Stimulated activated CD8-positive, alpha-beta memory T cell treated with anti-CD3 and anti-CD28 coated beads, Interleukin-7, amount 100 ng/mL, for 48 hours (primary cell): ENCODE measurements around the gene RAB3IL1.
"Not testable (repeated sequence)": the region's sequence is repeated elsewhere in the genome, so short reads cannot be mapped to it uniquely, and the experiment has no call there.

ENCODE experiments used
- DNase-seq, 2 donors: peaks; one replicate each; pipeline ENCODE4 v3.0.0-alpha.2; 2020; ENCODE audit warnings: low read depth in 1 of 2; ENCODE audit errors: extremely low read depth in 1 of 2

The RAB3IL1 gene

DNA sequence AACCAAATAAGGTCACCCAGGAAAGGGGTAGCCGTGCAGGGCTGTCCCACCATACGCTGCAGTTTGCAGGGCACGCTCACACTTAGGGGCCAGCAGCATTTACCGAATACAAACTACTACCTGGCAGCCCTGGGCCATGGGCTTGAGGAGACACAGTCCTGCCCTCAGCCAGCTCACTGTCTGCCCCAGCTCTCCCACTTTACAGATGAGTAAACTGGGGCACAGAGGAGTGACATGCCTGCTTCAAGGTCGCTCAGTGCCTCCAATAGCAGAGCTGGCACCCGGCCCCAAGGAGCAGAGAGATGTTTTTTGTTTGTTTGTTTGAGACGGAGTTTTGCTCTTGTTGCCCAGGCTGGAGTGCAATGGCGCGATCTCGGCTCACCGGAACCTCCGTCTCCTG, 28.8 kb downstream of the RAB3IL1 start:
- no peak for DNase-seq

DNA sequence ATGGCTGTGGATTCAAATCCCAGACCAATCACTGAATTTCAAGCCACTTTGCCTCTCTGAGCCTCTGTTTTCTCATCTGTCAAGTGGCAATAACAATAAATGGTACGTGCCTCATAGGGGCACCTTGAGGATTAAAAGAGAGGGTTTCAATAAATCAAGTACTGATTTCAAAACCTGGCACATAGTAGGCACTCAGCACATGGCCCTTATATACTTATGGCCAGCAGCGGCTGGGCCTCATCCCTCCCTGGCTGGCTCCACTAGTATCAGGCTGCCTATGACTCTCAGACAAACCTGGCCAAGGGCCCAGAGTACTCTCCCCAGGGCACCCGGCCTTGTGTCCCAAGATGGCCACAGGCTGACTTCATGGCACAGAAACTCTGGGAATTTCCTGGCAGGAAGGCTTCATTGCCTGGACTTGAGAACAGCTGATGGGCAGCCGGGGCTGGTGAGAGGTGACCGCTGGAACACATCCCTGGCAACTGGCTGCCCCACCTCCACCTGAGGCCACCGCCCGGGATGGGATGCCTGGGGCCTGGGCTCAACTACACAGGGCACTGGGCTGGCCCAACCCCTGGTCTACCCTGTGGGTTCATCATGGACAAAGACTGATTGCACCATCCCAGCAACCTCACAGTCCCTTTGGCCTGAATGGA, 29.4 kb downstream of the RAB3IL1 start:
- DNase-seq: no peak

DNA sequence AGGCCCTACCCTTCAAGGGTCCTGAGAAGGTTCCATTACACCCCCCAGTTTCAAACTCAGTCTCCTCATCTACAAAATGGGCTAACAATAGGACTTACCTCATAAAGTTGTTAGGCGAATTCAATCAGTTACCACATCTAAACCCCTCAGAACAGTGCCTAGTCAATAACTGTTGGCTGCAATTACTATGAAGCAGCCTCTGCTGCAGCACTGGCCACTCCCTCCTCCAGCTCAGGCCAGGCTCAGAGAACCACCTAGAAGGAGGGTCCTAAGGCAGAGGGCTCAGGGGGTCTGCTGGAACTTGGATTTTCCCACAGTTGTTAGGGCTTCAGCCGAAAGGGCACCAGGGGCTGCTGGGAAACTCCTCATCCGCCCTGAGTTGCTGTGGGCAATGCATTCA, 30.7 kb downstream of the RAB3IL1 start:
- no peak for DNase-seq

DNA sequence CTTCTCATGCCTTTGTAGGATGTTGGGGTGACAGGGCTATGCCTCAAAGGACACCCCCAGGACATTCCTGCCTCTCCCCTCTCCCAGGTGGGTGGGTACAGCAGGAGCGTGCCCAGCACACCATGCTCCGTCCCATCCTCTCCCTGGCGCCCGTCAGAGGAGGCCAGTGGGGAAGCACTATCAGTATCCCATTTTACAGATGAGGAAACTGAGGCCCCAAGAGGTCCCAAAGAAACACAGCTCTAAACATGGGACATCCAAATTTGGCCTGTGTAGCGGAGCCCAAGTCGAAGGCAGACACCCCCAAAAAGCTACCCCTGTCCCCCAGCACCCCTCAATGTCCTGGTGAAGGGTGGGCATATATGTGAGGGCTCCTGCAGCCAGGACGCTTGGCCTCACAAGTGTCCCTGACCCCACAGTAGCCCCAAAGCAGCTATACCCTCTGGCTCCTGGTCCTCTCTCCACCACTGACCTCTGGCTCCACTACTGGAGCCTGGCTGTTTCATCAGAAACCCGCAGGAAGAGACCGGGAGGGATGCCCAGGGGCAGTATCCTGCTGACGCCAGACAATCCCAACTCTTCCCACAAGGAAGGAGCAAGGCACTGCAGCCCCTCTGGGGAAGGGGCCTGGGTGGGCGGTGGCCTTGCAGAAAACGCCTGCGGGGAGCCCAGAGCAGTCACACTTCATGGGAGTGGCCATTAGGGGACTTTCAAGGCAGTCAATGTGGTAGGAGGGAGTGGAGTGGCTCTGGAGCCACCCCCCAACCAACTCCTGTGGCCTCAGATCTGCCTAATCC, 31.4 kb downstream of the RAB3IL1 start:
- no peak for DNase-seq

DNA sequence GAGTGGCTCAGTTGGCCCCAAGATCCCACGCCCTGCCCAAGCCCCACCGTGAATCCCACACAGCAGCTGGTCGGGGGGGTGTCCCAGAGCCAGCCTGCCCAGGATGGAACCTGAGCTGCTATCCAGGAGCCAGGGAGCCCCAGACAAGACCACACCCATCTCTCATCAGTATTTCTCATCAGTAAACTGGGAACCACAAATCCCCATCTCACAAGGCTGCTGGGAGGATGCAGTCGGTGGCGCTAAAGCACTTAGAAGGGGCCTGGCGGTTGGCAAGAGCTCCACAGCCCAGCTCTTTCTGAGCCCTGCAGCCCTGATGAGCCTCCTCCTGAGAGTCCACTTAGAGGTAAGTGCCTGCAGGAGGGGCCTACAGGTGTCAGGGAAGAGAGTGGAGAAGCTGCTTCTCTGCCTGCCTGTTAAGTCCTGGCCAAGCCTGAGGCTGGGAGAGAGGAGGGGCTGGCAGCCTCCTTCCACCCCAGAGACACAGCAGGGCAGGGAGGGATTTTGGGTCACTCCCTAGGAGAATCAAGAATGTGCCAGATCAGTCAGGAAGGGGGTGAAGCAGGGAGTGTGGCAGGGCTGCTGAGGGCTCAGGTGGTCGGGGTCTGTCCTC, 32.1 kb downstream of the RAB3IL1 start:
- DNase-seq: no peak

DNA sequence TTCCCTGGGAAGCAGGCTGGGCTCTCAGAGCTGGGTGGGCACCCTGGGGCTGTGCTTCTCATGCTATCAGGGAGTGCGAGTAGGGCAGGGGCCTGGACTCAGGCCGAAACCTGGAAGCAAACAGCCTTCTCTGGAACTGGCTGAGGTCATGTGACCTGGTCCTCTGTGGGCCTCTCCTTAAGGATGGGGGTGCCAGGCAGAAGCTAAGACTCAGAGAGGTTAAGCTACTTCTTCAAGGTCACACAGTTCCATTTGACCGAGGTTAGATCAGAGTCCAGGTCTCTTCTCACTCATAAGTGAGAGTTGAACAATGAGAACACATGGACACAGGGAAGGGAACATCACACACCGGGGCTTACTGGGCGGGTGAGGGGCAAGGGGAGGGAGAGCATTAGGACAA, 33.4 kb downstream of the RAB3IL1 start:
- DNase-seq: no peak

DNA sequence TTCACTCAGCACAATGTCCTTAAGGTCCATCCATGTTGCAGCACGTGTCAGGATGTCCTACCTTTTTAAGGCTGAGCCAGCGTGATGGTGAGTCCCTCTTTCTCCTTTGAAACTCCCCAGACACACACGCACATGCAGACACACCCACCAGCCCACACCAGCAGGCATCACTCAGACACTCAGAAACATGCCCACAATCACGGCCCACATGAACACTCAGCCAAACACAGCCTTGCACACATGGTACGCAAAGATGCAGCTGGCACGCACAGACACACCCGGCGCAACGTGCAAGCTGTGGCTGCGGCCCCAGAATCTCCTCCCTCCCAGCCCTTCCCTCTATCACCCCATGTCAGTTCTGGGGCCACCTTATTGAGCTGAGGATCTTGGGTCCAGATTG, 34.0 kb downstream of the RAB3IL1 start:
- no peak for DNase-seq

DNA sequence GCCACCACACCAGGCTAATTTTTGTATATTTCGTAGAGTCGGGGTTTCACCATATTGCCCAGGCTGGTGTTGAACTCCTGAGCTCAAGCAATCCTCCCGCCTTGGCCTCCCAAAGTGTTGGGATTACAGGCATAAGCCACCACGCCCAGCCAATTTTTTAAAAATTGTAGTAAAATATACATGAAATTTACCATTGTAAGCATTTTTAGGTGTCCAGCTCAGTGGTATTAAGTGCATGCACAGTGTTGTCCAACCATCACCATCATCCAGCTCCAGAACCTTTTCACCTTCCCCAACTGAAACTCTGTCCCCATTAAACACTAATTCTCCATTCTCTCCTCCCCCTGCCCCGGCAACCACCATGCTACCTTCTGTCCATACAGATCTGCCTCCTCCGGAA, 34.5 kb downstream of the RAB3IL1 start:
- no peak for DNase-seq

DNA sequence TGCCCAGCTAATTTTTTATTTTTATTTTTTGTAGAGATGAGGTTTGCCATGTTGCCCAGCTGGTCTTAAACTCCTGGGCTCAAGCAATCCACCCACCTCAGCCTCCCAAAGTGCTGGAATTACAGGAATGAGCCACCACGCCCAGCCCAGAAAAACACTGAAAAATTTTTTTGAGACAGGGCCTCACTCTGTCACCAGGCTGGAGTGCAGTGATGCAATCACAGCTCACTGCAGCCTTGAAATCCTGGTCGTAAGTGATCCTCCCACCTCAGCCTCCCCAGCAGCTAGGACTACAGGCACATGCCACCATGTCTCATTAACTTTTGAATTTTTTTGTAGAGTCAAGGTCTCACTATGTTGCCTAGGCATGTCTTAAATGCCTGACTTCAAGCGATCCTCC, 35.1 kb downstream of the RAB3IL1 start:
- not testable (repeated sequence) for DNase-seq

DNA sequence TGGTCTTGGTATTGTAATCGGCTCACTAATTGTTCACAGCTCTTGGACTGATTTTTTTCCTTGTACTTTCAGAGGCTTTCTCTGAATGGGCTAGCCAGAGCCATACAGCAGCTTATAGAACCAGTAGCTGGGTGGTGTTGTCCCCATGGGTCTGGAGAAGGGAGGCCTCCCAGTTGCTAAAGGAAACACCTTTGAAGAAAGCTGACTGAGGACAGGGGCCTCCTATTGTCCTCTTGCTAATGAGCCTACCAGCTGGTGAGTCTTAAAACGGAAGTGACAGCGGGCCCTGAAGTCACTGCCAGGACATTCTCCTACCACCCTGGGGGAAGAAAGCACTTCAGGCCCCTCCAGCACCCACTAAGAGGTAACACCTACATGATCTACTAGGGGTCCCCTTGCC, 36.0 kb downstream of the RAB3IL1 start:
- DNase-seq: no peak

DNA sequence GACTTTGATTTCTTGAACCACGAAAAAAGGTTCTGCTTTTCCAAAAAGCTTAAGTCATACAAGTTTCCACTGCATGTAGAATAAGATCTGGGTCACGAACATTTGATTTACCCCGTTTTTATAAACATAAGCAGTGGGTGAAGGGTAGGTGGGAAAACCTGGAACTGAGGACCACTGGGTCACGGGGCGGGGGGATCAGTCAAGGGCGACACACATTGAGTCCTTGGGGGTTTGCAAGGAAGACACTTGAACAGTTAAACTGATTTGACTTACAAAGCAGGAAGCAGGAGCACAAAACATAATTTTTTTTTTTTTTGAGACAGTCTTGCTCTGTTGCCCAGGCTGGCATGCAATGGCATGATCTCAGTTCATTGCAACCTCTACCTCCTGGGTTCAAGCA, 36.9 kb downstream of the RAB3IL1 start:
- DNase-seq: no peak

DNA sequence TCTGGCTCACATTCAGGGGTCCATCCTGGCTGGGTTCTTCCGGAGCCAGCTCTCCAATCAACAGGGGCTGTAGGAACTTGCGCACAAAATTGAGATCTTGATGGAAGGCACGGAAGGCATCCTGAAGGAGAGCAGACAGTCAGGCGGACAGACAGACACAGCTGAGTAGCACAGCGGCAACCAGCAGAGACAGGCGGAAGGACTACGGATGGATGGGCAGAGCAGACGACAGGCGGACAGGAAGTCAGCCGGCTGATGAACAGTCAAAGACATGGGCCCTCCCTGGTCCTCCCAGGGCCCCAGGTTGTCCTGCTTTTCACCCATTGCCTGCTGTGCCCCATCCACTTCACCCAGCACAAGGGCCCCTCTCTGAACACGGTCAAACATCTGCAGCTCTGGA, 37.3 kb downstream of the RAB3IL1 start:
- DNase-seq: no peak

DNA sequence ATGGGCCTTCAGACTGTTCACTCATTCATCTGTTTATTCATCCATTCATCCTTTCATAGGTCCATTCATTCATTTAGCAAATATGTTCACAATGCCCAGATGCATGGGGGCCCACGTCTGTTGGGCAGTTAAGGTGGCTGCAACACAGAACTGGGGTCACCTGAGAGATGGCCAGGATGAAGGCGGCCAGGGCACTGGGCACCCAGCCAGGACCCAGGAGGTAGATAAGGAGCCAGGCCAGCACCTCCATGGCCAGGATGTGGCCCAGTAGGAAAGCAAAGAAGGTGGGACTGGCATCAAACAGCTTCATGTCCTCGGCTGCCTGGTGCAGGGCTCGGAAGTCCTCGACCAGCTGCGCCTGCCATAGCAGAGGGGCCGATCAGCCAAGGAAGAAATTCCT, 38.2 kb downstream of the RAB3IL1 start:
- no peak for DNase-seq

DNA sequence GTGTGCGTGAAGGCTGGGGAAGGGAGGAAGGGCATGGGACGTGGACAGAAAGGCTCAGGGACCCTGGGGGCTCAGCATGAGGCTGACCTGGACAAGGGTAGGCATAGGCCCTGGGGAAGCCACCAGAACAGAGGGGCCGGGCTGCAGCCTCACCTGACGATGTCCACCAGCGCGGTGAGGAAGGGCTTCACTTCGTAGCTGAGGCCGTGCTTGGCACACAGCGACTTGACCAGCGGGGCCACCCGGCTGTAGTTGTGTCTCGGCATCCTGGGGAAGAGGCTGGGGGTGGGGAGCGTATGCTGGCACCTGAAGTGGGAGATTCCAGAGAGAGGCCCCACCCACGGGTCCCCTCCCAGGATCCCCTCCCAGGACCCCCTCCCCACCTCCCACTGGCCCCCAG, 41.7 kb downstream of the RAB3IL1 start:
- no peak for DNase-seq

DNA sequence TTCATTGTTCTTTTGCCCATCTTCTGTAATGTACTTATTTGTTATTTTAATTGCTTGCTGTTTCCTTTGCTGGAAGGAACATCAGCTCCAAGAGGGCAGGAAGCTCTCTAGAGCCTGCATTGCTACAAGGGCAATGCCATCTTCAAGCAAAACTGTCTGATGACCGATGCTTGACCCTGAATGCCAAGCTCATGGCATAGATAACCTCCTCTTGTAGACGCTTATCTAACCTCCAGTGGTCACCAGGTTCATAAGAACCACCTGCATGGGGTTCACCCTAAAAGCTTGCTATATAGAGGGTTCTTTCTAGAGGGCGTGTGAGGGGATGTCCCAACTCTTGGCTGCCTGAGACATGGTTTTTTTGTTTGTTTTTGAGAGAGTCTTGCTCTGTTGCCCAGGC, 42.5 kb downstream of the RAB3IL1 start:
- DNase-seq: no peak

DNA sequence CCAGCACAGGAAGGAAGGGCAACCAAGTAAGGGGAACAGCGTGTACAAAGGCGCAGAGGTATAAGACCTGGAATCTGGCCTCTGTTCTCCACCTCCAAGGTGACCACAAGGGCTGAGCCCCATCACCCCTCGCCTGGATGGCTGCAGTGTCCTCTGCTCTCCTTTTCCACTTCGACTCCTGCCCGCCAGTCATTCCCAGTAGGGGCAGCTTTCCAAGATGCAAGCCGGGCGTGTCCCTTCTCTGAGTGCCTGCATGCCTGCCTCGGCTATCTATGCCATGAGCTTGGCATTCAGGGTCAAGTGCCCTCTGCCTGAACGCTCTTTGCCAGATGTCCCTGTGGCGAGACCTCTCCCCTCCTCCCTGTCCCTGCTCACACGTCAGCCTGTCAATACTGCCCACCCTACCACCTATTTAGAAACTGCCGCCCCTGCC, 43.0 kb downstream of the RAB3IL1 start:
- no peak for DNase-seq

DNA sequence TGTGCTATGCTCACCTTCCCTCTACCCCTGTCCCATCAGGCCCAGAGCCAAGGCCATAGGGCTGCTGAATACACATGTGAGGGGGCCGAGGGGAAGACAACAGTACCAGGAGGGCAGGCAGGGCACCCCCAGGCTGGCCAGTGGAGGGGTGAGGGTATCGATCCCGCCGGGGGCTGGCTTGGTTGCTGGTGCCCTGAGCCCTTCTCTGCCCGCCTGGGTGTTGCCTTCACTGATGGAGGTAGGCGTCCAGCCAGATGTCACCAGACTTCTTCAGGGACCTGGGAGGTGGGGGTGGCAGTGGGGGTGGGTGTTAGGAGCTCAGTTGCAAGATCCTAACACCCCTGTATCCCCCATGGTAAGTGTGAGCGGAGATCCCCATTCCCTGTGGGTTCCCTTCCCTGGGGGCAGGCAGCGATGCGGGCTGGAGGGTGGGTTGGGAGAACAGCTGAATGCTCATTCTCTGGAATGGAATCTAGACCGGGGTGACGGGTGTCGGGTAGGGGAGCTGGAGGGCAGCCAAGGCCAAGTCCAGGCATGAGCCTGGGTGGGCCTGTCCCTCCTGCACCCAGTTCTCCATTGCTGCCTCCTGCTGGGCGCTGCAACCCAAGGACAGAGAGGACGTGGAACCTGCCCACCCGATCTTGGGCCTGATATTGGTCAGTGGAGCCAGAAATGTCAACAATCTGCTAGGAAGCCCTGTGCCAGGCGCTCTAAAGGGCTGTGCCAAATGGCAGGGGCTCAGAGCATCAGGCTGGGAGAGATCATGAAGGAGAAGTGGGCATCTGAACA, 43.6 kb downstream of the RAB3IL1 start:
- no peak for DNase-seq

DNA sequence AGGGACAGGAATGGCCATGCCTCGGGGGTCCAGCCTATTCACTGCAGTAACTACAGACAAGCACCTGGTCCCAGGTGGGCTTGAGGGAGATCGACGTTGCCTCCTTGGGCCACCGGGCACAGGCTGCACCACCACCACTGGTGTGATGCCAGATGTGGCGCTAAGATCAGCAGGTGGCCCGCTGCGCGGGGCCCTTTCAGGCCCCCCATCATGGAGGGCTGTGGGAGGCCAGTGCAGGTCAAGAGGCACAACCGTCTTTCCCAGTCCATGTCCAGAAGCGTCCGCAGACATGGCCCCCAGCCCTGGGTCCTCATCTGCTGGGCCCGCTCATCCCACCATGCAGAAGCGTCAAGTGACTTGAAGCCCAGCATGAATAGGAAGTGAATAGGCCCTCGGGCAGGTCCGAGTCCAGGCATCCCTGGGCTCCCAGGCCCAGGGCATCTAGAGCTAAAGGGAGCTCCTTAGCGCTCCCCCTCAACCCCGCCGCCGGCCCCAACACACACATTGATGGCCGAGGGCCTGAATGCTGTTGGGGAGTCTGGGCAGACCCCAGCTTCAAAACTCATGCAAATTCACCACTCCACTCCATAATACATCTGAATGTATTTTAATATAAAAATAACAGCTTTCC, 44.3 kb downstream of the RAB3IL1 start:
- no peak for DNase-seq

DNA sequence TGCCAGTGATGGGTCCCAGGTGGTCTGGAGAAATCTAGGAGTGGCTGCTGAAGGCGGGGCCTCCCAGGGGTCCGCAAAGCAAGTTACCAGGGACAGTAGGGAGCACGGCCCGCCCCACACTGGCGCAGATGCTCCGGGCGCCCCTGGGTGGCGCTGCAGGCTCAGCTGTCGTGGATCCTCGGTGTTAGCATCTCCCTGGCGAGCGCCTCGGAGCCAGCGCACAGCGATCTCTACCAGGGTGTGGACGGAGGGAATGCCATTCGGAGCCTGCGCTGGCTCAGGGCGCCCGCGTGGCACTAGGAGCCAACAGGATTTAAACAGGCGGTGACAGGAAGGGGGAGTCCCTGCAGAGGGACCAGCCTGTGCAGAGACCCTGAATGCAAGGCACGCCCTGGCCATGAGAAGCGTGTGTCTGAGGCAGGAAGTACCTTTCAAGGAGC, 46.2 kb downstream of the RAB3IL1 start:
- peak; percentile 27 to 41 for DNase-seq

DNA sequence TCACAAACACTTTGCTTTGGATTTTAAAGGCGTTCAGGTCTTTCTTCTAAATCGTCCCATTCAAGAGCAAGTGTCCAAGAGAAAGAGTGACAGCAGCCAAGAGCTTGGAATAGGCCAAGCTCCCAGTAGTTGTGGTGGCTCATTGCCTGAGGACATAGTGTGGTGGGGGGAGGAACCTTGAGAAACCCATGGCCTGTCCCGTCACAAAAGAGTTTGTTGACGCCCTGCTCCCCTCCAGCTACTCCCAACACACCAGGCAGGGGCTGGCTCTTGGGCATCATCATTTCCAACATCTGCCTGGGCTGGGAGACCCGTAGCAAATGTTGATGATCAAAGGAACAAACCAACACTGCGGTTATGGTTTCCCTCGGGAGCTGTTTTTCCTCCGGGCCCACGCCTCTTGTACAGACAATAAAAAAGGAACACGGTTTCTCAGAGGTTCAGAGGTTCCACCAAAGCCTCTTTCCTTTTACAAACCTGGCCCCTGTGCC, 46.8 kb downstream of the RAB3IL1 start:
- no peak for DNase-seq
